ENCODE results near the gene LMBRD2.

The LMBRD2 gene

DNA sequence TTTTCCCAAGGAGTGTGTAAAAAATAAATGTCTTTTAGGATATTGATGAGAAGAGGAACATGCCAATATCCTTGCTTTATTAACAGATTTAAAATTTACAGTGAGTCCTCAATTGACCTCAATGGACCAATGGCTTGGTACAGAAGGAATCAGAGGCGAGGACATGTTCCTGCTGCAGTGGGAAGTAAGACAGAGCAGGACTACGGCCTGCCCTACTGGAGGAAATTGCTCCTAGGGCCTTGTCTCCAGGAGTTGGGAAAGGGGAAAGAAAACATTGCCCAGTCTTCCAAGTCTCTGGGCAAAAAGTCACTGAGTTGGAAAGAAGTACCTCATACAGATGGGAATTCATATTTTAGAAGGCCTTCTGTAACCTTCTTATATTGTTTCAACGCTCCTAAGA is 51.9 kb downstream of the LMBRD2 start:
- no peak for DNase-seq

GRCh38 chr5:36096486-36096885 is 55.2 kb downstream of the LMBRD2 start:
- no peak for DNase-seq

GRCh38 chr5:36089989-36090388 is 61.7 kb downstream of the LMBRD2 start:
- peak; percentile 66 for DNase-seq

GRCh38 chr5:36079200-36079781 is 72.4 kb downstream of the LMBRD2 start:
- DNase-seq: peak; percentile 62

- DNase-seq: no peak
Observed at GRCh38 chr5:36078430-36078829, 73.3 kb downstream of the LMBRD2 start.

DNA sequence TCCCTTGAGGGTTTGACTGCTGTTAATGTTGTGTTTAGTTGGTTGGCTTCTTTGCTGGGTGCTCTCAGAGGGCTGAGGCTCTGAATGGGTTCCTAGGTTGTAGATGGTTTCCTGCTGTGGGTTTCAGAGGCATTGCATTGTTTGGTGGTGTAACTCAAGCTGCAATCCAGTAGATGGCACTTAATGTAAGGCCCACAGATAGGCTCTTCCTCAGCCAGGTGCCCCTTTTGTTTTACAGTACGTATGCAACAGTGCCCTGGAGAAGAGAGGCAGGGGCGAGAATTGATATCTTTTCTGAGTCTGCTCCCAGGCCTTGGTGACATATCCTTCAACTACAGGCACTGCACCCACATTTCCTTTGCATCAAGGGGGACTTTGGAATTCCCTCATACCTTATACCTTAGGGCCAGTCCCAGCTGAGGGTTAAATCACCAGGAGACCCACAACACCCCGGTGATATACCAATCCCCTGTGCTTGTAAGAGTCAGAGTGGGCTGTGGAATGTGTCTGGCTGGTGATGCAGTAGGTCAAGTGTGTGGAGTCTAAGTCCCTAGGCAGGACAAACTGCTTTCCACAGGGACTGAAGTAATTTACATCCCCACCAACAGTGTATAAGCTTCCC is 78.0 kb downstream of the LMBRD2 start:
- DNase-seq: peak; percentile 35

- peak; percentile 59 for DNase-seq
Observed at GRCh38 chr5:36070687-36071571, 80.8 kb downstream of the LMBRD2 start.

- no peak for DNase-seq
Observed at GRCh38 chr5:36068751-36069281, 82.9 kb downstream of the LMBRD2 start.

GRCh38 chr5:36066540-36067210 is 85.0 kb downstream of the LMBRD2 start, which contains the start of gene UGT3A2:
TSS of gene UGT3A2 (minus strand) at chr5:36066882. CDS start at chr5:36066789, 93 bp downstream.
- DNase-seq: no peak

DNA sequence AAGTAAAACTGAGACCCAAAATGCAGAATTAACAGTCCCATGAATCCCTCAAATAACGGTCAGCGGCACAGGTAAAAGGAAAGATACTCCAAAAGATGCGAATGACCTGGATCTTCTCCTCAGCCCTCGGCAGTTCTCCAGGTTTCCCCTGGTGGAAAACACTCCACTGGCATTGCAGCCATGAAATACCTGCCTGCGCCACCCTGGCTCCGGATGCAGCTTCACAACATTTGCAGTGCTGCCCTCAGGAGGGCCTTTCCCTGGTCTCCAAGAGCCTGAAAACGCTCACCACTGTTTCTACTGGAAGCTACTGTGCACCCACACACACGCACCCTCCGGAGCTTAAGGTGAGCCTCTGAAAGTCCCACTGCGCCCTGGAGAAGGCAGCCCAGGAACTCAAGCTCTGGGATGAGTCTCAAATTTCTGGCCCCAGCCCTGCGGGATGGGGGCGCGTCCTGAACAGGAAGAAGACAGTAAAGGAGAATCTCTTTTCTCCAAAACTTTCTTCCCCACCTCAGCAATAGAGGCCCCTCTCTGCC is 85.6 kb downstream of the LMBRD2 start:
- no peak for DNase-seq

GRCh38 chr5:36060420-36060887 is 91.2 kb downstream of the LMBRD2 start:
- DNase-seq: peak; percentile 73

- peak; percentile 7 for DNase-seq
Observed at GRCh38 chr5:36059571-36060419, 91.9 kb downstream of the LMBRD2 start.

DNA sequence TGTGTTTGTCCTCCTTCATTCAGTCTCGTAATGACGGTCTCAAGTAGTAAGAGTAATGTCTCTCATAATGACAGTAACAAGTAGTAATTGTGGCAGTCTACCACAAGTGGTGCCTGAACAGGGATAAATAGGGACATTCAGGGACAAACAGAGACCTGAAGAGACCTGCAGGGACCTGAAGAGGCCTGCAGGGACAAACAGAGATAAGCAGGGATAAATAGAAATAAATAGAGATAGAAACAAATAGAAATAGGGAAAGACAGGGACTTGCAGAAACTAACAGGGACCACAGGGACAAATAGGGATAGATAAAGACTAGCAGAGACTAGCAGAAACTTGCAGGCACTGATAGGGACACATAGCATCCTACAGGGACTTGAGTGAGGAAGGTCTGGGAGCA is 92.9 kb downstream of the LMBRD2 start:
- no peak for DNase-seq

DNA sequence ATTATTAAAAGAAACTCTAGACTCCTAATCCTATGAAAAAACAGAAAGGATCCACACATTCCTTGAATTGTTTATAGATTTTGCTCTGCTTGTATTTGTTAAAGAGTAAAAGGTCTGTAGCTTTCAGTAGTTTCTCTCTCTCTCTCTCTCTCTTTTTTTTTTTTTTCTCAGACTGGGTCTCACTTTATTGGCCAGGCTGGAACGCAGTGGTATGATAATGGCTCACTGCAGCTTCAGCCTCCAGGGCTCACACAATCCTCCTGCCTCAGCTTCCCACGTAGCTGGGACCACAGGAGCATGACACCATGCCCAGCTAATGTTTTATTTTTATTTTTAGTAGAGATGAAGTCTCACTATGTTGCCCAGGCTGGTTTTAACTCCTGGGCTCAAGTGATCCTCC is 94.3 kb downstream of the LMBRD2 start:
- no peak for DNase-seq

- no peak for DNase-seq
Observed at GRCh38 chr5:36056422-36056821, 95.3 kb downstream of the LMBRD2 start.

GRCh38 chr5:36055984-36056383 is 95.7 kb downstream of the LMBRD2 start:
- DNase-seq: no peak

DNA sequence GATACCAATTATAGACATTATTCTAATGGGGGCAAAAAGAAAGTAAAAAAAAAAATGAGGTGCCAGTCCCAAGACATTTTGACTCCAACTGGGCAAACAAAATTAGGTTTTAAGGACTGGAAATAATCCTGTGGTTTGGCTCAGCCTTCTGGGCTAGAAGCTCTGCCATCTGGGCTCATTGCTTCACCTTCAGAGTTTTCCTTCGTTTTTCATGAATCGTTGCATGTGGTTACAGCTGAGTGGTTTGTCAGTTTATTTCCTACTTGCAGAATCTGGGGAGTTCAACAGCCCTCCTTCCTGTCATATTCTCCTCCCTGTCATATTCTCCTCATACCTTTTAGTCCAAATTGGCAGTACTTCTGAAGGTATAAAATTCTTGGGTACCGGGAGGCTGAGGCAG is 97.0 kb downstream of the LMBRD2 start:
- no peak for DNase-seq

GRCh38 chr5:36052538-36052937 is 99.1 kb downstream of the LMBRD2 start:
- DNase-seq: no peak

DNA sequence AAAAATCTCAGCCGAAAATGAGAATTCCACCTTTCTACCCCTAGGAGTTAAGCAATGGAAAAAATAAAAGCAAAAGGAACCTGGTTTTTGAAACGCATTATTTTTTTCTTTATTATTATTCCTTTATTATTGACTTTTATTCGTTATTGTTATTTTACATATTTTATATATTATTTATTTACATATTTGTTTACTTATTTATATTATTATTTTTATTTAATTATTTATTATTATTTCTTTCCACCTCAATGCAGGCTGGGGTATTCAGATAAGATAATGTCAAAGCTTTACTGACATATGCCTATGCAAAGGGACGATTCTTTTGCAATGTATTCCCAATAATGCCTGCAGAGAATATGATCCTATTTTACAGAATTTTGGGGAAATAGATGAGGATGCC is 101.7 kb downstream of the LMBRD2 start:
- no peak for DNase-seq

Measured in OCI-M1 (cell line).